Activated CD8-positive, alpha-beta memory T cell treated with anti-CD3 and anti-CD28 coated beads, Interleukin-2, amount 10 ng/mL, durations not matched to agents 7 days and 5 days (primary cell): ENCODE measurements around the gene FBXL20. TPM values are rescaled to one million over a fixed set of nuclear protein-coding genes. Genes with fewer than 3 reads are reported as not detected.

Experiments
- ATAC-seq: fragments of 150-1000 bp; cut with Tn5 transposase; one replicate; pipeline ENCODE4 v1.10.0; 2021; ENCODE audit warnings: moderate library complexity
- CTCF ChIA-PET: fragments of 350-600 bp; sonication (Branson Sonifier 250); formaldehyde crosslinking; loops from one replicate; lab custom pipeline; 2021; ENCODE audit warnings: antibody characterized with exemption; lab: Charles Lee
- DNase-seq: peaks from one replicate; pipeline ENCODE4 v3.0.0-alpha.2; 2020
- H3K27ac Mint-ChIP-seq: one replicate; pipeline ENCODE4 v1.8.0; 2021; ENCODE audit warnings: mild to moderate bottlenecking, mixed read lengths
- H3K27me3 Mint-ChIP-seq: one replicate; pipeline ENCODE4 v1.8.0; 2021; ENCODE audit warnings: mixed read lengths
- H3K36me3 Mint-ChIP-seq: one replicate; pipeline ENCODE4 v1.8.0; 2021; ENCODE audit warnings: mild to moderate bottlenecking, mixed read lengths
- H3K4me1 Mint-ChIP-seq: one replicate; pipeline ENCODE4 v1.8.0; 2021; ENCODE audit warnings: mixed read lengths
- H3K4me3 Mint-ChIP-seq: one replicate; pipeline ENCODE4 v1.8.0; 2021; ENCODE audit warnings: mild to moderate bottlenecking, moderate library complexity, mixed read lengths
- H3K9me3 Mint-ChIP-seq: one replicate; pipeline ENCODE4 v1.8.0; 2022; ENCODE audit warnings: low read depth, mixed read lengths
- total RNA-seq, 2 experiments: library from RNA; stranded (reverse); gene quantifications; one replicate each; pipeline ENCODE4 v1.2.3, GENCODE V29; 2021

The FBXL20 gene
- total RNA-seq, 2 experiments from 2014 or later: 12.9 to 14.1 TPM

DNA sequence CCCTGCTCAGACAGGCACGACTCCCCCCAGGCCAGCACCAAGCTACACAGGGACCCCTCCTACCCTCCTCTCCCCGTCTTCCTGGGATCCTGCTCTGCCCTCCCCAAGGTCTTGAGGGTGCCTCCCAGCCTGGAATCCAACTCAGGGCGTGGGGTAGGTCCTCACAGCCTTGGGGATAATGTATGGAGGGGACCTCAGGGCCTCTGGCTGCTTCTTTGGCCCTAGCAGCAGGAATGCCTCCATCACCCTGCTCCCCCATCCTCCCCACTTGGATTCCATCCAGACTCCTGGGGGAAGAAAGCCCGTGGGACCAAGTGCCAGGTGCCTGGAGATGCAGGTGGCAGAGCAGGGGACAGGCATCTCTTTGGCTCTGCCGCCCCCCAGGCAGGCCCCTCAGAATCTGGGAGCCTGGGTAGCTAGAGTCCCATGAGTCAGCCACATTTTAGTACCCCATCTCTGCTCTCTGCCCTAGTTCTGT lies 164.9 kb downstream of the FBXL20 start:
- DNase-seq (no peak), ATAC-seq (no peak)
- H3K27me3 Mint-ChIP-seq: peaks cover 12% of the 10 kb centered on the region
- no peaks in the 10 kb centered on the region for H3K9me3 Mint-ChIP-seq
- H3K36me3 Mint-ChIP-seq: no peaks in the 10 kb centered on the region
- CTCF ChIA-PET: interaction anchor here (0.8 to 21.5 kb wide), 12 partner anchors 8 to 273 kb away, joined by 3 to 670 read pairs (median 4); partner anchors contain the start of genes ARL5C, CACNB1, RPL19 and STAC2
- H3K4me1 Mint-ChIP-seq: peaks cover 25% of the 10 kb centered on the region
- no peak overlapping the region for H3K4me3 Mint-ChIP-seq
- H3K27ac Mint-ChIP-seq: no peak overlapping the region

DNA sequence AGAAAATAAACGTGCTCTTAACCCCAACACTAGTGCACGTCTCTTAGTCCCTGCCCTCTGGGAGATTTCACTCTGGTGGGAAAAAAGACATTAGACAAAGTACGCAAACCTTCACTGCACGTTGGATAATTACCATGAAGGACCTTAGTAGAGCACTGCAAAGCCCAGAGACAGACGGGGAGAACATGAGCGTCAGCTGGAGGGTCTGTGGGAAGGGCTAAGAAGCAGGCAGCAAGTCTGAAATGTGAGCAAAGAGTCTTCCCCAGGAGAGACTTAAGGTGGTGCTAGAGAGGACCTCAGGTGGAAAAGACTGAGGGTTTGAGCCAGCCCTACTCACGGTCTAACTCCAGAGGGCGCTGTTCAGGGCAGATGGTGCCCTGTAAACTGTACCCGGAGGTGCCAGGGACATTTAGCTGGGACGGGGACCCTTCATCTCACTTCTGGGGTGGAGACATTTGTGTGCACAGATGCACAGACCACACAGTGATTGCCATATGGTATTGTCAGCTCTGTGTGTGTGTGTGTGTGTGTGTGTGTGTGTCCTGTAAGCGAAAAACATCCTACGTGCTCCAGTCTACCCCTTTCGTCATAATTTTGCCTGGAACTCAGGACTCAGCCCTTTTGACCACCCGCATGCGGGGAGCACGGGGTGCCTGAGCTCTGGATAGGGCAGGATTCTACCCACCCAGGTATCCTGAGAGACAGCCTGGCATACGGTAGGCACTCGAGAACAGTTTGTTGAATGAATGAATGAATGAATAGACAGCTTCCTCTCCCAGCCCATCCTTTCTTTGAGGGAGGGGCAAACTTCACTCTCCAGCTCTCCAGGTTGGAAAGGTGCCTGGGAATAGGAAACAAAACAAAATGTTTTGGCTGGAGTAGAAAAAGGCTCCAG lies 165.6 kb downstream of the FBXL20 start:
- DNase-seq: peak; percentile 75
- H3K4me3 Mint-ChIP-seq: no peak overlapping the region
- CTCF ChIA-PET: interaction anchor here (0.7 to 21.5 kb wide), 15 partner anchors 9 to 568 kb away, joined by 3 to 670 read pairs (median 4); partner anchors contain the start of genes ARL5C, CACNB1, RPL19 and STAC2
- no peaks in the 10 kb centered on the region for H3K36me3 Mint-ChIP-seq
- no peaks in the 10 kb centered on the region for H3K9me3 Mint-ChIP-seq
- peaks cover 12% of the 10 kb centered on the region for H3K27me3 Mint-ChIP-seq
- peak; percentile 72 for ATAC-seq
- no peak overlapping the region for H3K27ac Mint-ChIP-seq
- H3K4me1 Mint-ChIP-seq: peaks cover 25% of the 10 kb centered on the region

DNA sequence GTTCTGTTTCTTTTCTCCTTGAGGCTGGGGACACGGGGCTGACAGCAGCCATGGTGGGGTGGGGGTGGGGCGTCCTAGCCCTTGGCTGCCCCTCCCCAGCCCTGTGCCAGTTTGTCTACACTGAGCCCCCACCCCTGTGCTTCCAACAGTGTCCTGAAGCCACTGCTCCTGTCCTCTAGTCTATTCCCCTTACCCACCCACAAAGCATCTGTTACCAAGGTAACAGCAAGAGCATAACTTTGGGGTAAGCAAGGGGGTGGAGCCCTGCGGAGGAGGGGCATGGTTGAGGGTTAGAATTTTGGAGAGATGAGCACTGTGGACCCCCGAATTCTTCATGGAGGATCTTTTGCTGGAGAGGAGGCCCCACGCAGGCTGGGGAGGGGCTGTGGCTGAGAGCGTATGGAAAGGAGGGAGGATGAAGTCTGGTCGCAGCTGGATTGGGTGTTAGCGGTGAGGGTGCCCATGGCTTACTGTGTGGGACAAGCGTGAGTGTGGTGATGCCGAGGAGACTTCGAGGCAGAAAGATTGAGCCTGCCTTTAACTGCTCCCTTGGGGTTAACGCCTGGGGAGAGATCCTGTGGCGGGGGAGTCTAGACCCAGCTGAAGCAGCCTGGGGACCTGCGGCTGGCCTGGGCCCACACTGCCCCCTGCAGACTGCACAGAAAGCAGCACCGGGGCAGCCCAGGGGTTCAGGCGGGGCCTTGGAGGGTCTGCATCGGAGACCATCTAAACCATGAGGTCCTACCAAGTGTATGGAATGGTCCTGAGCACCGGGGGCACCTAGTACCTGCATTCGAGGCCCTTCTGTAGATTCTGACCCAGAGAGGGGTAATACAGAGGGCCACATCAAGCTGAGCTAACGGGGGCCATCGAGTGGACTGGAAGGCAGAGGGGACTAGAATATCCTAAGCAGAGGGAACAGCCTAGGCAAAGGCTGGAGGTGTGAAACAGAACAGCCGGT lies 169.6 kb downstream of the FBXL20 start:
- H3K4me3 Mint-ChIP-seq: no peak overlapping the region
- no peak overlapping the region for H3K27ac Mint-ChIP-seq
- peaks cover 27% of the 10 kb centered on the region for H3K27me3 Mint-ChIP-seq
- peaks cover 7% of the 10 kb centered on the region for H3K4me1 Mint-ChIP-seq
- ATAC-seq (peak; percentile 81), DNase-seq (peak; percentile 69)
- no peaks in the 10 kb centered on the region for H3K36me3 Mint-ChIP-seq
- CTCF ChIA-PET: interaction anchor here (0.5 to 21.5 kb wide), 15 partner anchors 7 to 378 kb away, joined by 3 to 670 read pairs (median 4); partner anchors contain the start of genes ARL5C, CACNB1, RPL19 and RPL23
- no peaks in the 10 kb centered on the region for H3K9me3 Mint-ChIP-seq

DNA sequence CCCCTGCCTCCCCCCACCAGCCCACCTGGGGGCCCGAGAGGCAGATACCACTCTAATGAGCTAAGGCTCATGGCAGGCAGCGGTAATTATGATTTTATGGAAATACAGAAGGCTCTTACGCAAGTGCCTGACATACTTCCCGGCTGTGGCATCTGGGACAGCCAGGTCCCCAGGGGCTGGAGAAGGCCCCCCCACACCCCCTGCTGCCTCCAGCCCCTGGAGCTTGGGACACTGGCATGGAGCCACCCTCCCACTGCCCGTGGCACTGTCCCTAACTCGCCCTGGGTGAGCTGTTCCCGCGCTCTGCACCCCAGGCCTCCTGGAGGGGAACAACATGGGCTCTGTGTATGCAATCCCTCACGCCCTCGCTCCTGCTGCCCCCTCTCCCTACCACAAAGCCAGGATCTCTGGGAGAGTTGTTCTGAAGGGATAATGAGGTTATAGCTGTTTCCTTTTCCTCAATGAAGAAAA lies 170.3 kb downstream of the FBXL20 start:
- Mint-ChIP-seq H3K36me3 (no peaks in the 10 kb centered on the region), H3K4me3 (no peak overlapping the region), H3K9me3 (no peaks in the 10 kb centered on the region), H3K27me3 (peaks cover 30% of the 10 kb centered on the region), H3K4me1 (peaks cover 10% of the 10 kb centered on the region), H3K27ac (no peak overlapping the region)
- CTCF ChIA-PET: interaction anchor here (0.7 to 21.5 kb wide), 9 partner anchors 8 to 76 kb away, joined by 3 to 670 read pairs (median 8); partner anchors contain the start of genes ARL5C, CACNB1 and RPL19
- no peak for DNase-seq
- ATAC-seq: no peak

DNA sequence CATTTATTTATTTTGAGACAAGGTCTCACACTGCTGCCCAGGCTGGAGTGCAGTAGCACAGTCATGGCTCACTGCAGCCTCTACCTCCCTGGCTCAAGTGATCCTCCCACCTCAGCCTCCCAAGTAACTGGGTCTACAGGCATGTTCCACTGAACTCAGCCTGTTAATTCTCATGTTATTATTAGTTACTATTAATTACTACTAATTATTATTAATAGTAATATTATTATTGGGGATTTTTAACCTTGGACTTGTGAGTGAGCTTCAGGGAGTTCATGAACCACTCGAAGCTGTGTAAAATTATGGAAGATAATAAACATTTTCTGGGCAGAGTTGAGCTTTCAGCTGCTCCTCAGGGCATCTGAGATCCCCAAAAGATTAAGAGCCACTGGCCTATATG lies 171.1 kb downstream of the FBXL20 start:
- H3K4me3 Mint-ChIP-seq: no peak overlapping the region
- peaks cover 34% of the 10 kb centered on the region for H3K27me3 Mint-ChIP-seq
- ATAC-seq (no peak), DNase-seq (no peak)
- H3K9me3 Mint-ChIP-seq: no peaks in the 10 kb centered on the region
- no peaks in the 10 kb centered on the region for H3K36me3 Mint-ChIP-seq
- H3K4me1 Mint-ChIP-seq: peaks cover 11% of the 10 kb centered on the region
- CTCF ChIA-PET: interaction anchor here (1.1 to 21.5 kb wide), 7 partner anchors 9 to 64 kb away, joined by 3 to 670 read pairs (median 10); partner anchors contain the start of genes ARL5C, CACNB1 and RPL19
- no peak overlapping the region for H3K27ac Mint-ChIP-seq

DNA sequence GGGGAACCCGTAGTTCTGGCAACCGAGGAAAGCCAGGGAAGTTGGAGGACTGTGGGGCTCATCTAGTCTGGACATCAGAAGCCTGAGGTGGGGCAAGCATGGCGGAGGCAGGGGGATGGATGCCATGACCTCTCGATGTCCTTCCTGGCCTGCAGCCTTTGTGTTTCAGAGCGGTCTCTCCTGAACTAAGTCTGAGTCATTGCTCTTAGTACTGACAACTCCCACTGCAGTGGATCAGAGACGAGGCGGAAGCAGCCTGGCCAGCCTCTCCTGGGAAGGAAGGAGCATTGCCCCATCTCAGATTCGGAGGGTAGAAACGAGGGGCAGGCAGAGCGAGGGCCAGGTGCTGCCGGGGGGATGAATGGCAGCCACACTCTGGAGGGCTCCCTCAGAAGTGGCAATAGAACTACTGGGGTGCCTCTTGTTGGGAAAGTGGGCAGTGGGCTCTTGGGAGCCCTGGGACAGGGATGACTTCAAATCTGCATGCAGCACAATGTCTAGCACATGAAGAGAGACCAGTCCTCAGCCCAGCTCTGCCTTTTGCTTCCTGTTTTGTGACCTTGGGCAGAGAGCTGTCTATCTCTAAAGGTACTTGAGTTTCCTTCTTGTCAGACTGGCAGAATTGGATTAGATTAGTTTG lies 172.0 kb downstream of the FBXL20 start:
- ATAC-seq (no peak), DNase-seq (no peak)
- no peak overlapping the region for H3K4me3 Mint-ChIP-seq
- no peaks in the 10 kb centered on the region for H3K36me3 Mint-ChIP-seq
- H3K27me3 Mint-ChIP-seq: peaks cover 39% of the 10 kb centered on the region
- peaks cover 13% of the 10 kb centered on the region for H3K4me1 Mint-ChIP-seq
- H3K27ac Mint-ChIP-seq: no peak overlapping the region
- H3K9me3 Mint-ChIP-seq: no peaks in the 10 kb centered on the region
- CTCF ChIA-PET: interaction anchor here (1.9 to 21.5 kb wide), 3 partner anchors 9 to 63 kb away, joined by 5 to 670 read pairs (median 44); partner anchors contain the start of genes ARL5C, CACNB1 and RPL19

DNA sequence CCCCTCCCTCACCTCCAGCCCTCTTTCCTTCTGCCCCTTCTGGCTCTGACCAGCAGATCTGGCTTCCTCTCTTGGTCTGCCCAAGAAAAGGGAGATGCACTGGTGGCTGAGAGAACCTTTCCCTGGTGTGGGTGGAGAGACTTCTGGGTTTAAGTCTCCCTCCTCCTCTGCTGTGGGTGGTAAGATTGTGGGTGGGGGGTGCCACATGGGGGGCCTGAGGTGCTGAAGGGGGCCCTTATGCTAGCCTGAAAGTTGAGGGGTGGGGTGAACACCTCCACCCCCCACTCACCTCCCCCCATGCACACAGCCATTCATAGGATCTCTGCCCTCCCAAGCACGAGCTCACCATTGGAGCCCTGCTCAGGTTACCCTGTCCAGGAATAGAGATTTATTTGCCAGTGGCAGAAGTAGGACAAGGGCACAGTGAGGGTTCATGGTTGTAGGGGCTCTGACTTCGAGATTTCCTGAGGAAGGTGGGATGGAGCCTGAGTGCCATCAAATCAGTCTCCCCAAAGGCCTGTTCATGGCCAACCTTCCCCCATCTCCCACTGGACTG lies 174.0 kb downstream of the FBXL20 start:
- Mint-ChIP-seq H3K9me3 (no peaks in the 10 kb centered on the region), H3K27ac (no peak overlapping the region), H3K27me3 (peaks cover 57% of the 10 kb centered on the region), H3K4me1 (peaks cover 13% of the 10 kb centered on the region), H3K36me3 (no peaks in the 10 kb centered on the region), H3K4me3 (no peak overlapping the region)
- CTCF ChIA-PET: interaction anchor here (1.2 to 3.2 kb wide), 5 partner anchors 8 to 20 kb away, joined by 4 to 12 read pairs (median 5); no protein-coding TSS in a partner anchor
- no peak for DNase-seq
- no peak for ATAC-seq

DNA sequence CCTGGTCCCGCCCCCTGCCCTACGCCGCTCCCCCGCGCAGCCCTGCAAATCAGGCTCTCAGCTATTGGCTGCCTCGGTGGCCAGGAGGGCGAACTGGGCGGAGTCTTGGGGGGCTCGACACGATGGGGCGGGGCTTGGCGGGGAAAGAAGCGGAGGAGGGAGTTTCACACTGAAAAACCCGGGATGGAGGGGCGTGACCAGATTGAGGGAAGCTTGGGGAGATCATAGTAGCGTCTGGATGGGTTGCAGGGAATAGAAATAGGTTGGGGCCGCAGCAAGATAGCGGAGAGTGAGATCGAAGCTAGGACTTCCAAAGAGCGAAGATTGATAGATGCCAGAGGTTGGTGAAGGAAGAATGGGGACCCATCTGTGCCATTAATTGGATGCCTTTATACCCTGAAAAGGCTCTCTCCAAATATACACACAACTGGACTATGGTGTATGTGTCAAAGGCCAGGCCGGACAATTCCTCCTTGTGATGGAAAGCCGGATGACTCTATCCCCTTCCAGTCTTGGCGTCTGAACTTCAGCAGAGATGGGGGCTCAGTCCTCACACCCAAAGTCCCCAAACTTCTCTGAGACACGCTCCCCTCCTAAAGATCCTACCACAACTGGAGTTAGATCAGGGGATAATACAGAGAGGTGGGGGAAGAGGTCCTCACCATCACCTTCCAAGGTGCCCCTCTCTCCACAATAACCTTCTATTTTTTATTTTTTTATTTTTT lies 175.3 kb downstream of the FBXL20 start:
- CTCF ChIA-PET: interaction anchor here (0.8 to 3.2 kb wide), 5 partner anchors 10 to 668 kb away, joined by 3 to 12 read pairs (median 4); no protein-coding TSS in a partner anchor
- H3K36me3 Mint-ChIP-seq: no peaks in the 10 kb centered on the region
- no peaks in the 10 kb centered on the region for H3K9me3 Mint-ChIP-seq
- DNase-seq (peak; percentile 68), ATAC-seq (peak; percentile 83)
- H3K4me1 Mint-ChIP-seq: peaks cover 8% of the 10 kb centered on the region
- H3K27me3 Mint-ChIP-seq: peaks cover 48% of the 10 kb centered on the region
- no peak overlapping the region for H3K27ac Mint-ChIP-seq
- peak overlapping the region; percentile 55 for H3K4me3 Mint-ChIP-seq

DNA sequence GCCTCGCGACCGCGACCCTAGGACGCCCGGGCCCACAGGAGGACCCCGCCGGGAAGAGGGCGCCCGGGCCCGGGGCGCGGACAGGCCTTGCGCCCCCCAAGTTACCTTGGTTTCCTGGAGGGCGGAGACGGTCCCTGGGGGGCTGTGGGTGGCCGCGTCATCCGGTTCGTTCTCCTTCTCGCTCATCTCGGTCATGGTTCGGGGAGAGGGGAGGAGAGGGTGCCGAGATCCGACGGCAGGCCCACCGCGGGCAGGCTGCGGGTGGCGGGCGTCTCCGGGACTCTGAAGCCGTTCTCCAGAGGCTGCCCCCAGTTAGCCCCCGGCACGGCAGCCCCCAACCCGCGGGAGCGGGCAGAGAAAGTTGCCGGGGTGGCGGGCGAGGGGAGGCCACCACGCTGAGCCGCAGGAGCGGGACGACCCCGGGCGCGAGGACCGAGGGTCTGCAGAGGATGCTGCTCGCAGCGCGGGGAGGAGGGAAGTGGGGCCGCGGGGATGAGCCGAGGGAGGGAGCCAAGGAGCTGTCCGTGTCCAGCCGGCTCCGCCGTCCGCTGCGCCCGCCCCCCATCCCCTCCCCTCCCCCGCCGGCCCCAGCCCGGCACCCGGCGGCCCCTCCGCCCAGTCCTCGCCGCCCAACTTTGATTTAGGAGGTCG lies 176.0 kb downstream of the FBXL20 start, which contains the start of gene STAC2:
TSS of gene STAC2 (minus strand) at position 638 of the 651 bp plus-strand sequence. CDS start at position 195, 443 bp downstream.
- Mint-ChIP-seq H3K36me3 (no peaks in the 10 kb centered on the region), H3K4me1 (peaks cover 8% of the 10 kb centered on the region), H3K9me3 (no peaks in the 10 kb centered on the region), H3K4me3 (peak within 1 kb of the TSS; percentile 55), H3K27me3 (peaks cover 48% of the 10 kb centered on the region), H3K27ac (no peak within 1 kb of the TSS)
- CTCF ChIA-PET: interaction anchor here (0.8 to 30.8 kb wide), 5 partner anchors 10 to 668 kb away, joined by 3 to 670 read pairs (median 8); no protein-coding TSS in a partner anchor
- ATAC-seq (peak; percentile 32), DNase-seq (no peak)

DNA sequence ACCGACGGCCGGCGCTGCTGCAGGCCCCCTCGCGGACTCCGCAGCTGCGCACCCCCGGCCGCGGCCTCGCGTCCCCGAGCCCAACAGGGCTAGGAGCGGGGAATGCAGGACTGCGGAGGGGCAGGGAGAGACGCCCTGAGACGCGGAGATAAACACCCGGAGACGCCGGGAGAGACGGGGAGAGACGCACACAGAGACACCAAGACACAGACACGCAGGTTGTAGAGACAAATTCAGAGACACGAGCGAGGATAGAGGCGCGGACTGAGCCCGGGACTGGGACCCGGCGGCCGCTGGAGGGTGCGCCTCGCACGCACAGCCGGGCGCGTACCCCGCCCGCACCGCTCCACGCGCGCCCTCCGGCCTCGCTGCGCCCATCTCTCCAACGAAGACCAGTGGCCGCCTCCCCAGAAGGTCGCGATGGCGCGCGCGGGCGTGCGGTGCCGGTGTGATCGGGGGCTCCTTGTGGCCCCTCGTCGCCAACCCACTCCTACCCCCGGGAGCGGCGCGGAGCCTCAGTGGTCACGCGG lies 176.6 kb downstream of the FBXL20 start:
- DNase-seq (no peak), ATAC-seq (peak; percentile 13)
- CTCF ChIA-PET: interaction anchor here (30.8 kb wide), 1 partner anchor 14 kb away, joined by 670 read pairs; no protein-coding TSS in a partner anchor
- Mint-ChIP-seq H3K4me3 (no peak overlapping the region), H3K27ac (no peak overlapping the region), H3K4me1 (peaks cover 8% of the 10 kb centered on the region), H3K27me3 (peaks cover 48% of the 10 kb centered on the region), H3K9me3 (no peaks in the 10 kb centered on the region), H3K36me3 (no peaks in the 10 kb centered on the region)
